HG03039 (cell line): Measurements from ENCODE around the gene EXOC3L2.
"Not testable (repeated sequence)": the region's sequence is repeated elsewhere in the genome, so short reads cannot be mapped to it uniquely, and the experiment has no call there.

ENCODE experiments used
- ATAC-seq: cut with Tn5 transposase; IDR thresholded peaks from one replicate; pipeline ENCODE4 v1.9.1; 2021; ENCODE audit warnings: mild to moderate bottlenecking, moderate library complexity; ENCODE audit not compliant: unreplicated experiment

The EXOC3L2 gene

GRCh38 chr19:45256836-45257235, 11.6 kb upstream of the EXOC3L2 start:
- no peak for ATAC-seq

GRCh38 chr19:45255611-45256157, 10.5 kb upstream of the EXOC3L2 start:
- ATAC-seq = no peak

GRCh38 chr19:45254044-45254531, 8.9 kb upstream of the EXOC3L2 start:
- no peak for ATAC-seq

GRCh38 chr19:45253396-45254027, 8.3 kb upstream of the EXOC3L2 start:
- no peak for ATAC-seq

- ATAC-seq = no peak
Measured at GRCh38 chr19:45251452-45252354, 6.5 kb upstream of the EXOC3L2 start.

- no peak for ATAC-seq
Measured at GRCh38 chr19:45250832-45251451, 5.7 kb upstream of the EXOC3L2 start, which contains the start of gene MARK4. Gene MARK4 (plus strand): TSS chr19:45251271. CDS start chr19:45251589, 318 bp downstream.

GRCh38 chr19:45250216-45250831, 5.1 kb upstream of the EXOC3L2 start:
- ATAC-seq = no peak

- no peak for ATAC-seq
Measured at GRCh38 chr19:45249261-45250033, 4.2 kb upstream of the EXOC3L2 start.

GRCh38 chr19:45247136-45247535, 1.9 kb upstream of the EXOC3L2 start:
- ATAC-seq = no peak

GRCh38 chr19:45245826-45246225, 619 bp upstream of the EXOC3L2 start:
- no peak for ATAC-seq

- no peak for ATAC-seq
Measured at GRCh38 chr19:45244133-45244794, 943 bp downstream of the EXOC3L2 start.

GRCh38 chr19:45243144-45243732, 2.0 kb downstream of the EXOC3L2 start:
- ATAC-seq = no peak

- ATAC-seq = no peak
Measured at GRCh38 chr19:45238556-45238955, 6.7 kb downstream of the EXOC3L2 start.

GRCh38 chr19:45235485-45235884, 9.7 kb downstream of the EXOC3L2 start:
- no peak for ATAC-seq

- no peak for ATAC-seq
Measured at GRCh38 chr19:45234089-45234869, 10.9 kb downstream of the EXOC3L2 start.

- ATAC-seq = no peak
Measured at GRCh38 chr19:45231891-45232290, 13.3 kb downstream of the EXOC3L2 start.

GRCh38 chr19:45229056-45229455, 16.2 kb downstream of the EXOC3L2 start:
- not testable (repeated sequence) for ATAC-seq

GRCh38 chr19:45224645-45225044, 20.6 kb downstream of the EXOC3L2 start:
- ATAC-seq = no peak
